ENCODE data around the gene CX3CR1. TPM values are rescaled to one million over a fixed set of nuclear protein-coding genes. Genes with fewer than 3 reads are reported as not detected.

Gene CX3CR1
- total RNA-seq, 1 experiment from 2014 or later, result not detected

DNA sequence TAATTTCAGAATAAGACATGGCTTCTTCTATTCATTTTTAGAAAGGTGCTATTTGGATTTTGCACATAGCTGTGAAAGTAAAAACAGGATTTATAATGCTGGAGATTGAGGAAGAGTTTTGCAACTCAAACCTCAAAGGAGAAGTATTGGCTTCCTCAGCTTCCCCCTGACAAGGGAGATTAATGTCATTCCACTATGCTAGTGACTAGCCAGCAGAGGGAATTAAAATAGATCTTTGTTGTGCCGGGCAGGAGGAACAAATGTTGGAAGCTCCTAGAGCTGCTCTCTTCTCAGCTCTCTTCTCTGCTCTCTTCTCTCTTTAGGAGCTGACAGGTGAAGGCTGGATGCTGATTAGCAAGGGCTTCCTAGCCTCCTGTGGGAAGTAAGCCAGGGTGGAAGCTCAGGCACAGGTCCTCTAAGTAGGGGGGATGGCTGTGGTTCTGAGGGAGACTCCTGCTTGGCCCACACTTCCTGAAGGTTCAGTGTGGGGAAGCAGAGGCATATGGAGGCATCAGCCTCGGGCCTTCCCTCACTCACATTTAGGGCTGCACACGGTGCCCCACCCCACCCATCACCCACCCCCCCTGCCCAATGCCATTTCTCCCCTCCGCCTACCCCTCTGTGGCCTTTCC lies 29.6 kb downstream of the CX3CR1 start:
- ChIA-PET POLR2A (no interaction called here), CTCF (interaction anchor here (0.6 to 2.6 kb wide), 3 partner anchors 38 to 59 kb away, joined by 3 to 14 read pairs (median 4); no protein-coding TSS in a partner anchor)
- intact Hi-C loops (cut with micrococcal nuclease), result no loop called here
- no peaks in the 10 kb centered on the region for H3K9me3 Mint-ChIP-seq (ENCODE audit: unreplicated experiment)
- TF ChIP-seq, protein P1, sequence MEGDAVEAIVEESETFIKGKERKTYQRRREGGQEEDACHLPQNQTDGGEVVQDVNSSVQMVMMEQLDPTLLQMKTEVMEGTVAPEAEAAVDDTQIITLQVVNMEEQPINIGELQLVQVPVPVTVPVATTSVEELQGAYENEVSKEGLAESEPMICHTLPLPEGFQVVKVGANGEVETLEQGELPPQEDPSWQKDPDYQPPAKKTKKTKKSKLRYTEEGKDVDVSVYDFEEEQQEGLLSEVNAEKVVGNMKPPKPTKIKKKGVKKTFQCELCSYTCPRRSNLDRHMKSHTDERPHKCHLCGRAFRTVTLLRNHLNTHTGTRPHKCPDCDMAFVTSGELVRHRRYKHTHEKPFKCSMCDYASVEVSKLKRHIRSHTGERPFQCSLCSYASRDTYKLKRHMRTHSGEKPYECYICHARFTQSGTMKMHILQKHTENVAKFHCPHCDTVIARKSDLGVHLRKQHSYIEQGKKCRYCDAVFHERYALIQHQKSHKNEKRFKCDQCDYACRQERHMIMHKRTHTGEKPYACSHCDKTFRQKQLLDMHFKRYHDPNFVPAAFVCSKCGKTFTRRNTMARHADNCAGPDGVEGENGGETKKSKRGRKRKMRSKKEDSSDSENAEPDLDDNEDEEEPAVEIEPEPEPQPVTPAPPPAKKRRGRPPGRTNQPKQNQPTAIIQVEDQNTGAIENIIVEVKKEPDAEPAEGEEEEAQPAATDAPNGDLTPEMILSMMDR (IDR thresholded peaks at IDR 0.05; ENCODE audit: unreplicated experiment), result no peak
- BruUV-seq (replicated peaks), result no TSS peak
- DNase-seq (ENCODE audit: unreplicated experiment), result no peak
- H3K4me3 Mint-ChIP-seq (ENCODE audit: unreplicated experiment), result no peak overlapping the region
- H3K4me1 Mint-ChIP-seq (ENCODE audit: insufficient read depth, unreplicated experiment), result peaks cover 4% of the 10 kb centered on the region
- peaks cover 45% of the 10 kb centered on the region for H3K27me3 Mint-ChIP-seq (ENCODE audit: insufficient read depth, unreplicated experiment)
- H3K27ac Mint-ChIP-seq (ENCODE audit: low read depth, unreplicated experiment), result no peak overlapping the region
- no peaks in the 10 kb centered on the region for H3K36me3 Mint-ChIP-seq (ENCODE audit: insufficient read depth, unreplicated experiment)

DNA sequence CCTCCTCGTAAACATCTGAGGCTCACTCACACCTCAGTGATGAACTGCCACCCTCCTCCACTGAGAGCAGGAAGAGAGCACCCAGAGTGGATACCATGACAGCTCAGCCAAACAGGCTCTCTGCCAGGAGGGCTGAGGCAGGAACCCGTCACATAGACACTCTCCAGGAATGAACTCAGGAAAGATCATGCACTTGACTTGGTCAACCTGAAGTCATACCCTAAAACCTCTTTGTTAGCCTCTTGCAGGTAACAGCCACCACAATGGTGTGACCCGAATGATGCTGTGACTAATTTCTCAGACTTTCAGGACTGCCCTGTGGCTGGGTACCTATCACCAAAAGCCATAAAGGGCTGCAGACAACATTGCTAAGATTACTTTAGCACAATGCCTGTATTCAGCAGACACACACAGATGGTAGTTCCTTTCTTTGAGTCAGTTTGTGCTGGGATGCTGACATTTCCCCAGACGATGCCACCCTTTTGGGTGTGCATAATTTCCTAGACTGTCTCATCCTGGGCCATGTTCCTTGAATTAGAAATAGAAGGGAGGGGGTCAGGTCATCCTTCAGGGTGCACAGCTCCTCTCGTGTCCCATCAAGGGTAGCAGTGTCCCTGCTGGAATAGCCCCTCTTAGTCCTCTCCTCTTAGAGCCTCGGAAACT lies 30.3 kb downstream of the CX3CR1 start:
- BruUV-seq (replicated peaks), result no TSS peak
- ChIA-PET CTCF (interaction anchor here (0.8 to 2.6 kb wide), 2 partner anchors 39 to 42 kb away, joined by 3 to 14 read pairs; no protein-coding TSS in a partner anchor), POLR2A (no interaction called here)
- H3K4me3 Mint-ChIP-seq (ENCODE audit: unreplicated experiment), result no peak overlapping the region
- H3K27me3 Mint-ChIP-seq (ENCODE audit: insufficient read depth, unreplicated experiment), result peaks cover 45% of the 10 kb centered on the region
- H3K36me3 Mint-ChIP-seq (ENCODE audit: insufficient read depth, unreplicated experiment), result no peaks in the 10 kb centered on the region
- no peak overlapping the region for H3K27ac Mint-ChIP-seq (ENCODE audit: low read depth, unreplicated experiment)
- intact Hi-C loops (cut with micrococcal nuclease), result no loop called here
- TF ChIP-seq, protein P1 (IDR thresholded peaks at IDR 0.05; ENCODE audit: unreplicated experiment), result no peak
- no peaks in the 10 kb centered on the region for H3K9me3 Mint-ChIP-seq (ENCODE audit: unreplicated experiment)
- H3K4me1 Mint-ChIP-seq (ENCODE audit: insufficient read depth, unreplicated experiment), result no peaks in the 10 kb centered on the region
- DNase-seq (ENCODE audit: unreplicated experiment), result peak; percentile 21

DNA sequence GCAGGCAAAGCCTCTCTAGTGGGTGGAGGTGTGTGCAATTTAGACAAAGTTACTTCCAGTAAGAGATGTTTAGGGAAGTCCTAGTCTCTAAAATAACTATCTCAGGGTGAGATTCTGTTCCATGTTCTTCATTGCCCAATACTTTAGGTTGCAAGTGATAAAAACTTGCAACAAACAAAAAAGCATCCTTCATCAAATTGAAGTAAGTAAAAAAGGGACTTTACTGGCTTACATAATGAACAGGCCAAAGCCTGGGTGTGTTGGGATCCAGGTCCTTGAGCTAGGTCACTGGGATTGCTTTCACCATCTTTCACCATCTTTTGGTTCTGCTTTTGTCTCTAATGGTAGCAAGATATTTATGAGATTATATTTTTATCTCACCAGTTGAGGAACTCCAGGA lies 38.3 kb downstream of the CX3CR1 start:
- H3K36me3 Mint-ChIP-seq (ENCODE audit: insufficient read depth, unreplicated experiment), result no peaks in the 10 kb centered on the region
- intact Hi-C loops (cut with micrococcal nuclease), result no loop called here
- peaks cover 50% of the 10 kb centered on the region for H3K27me3 Mint-ChIP-seq (ENCODE audit: insufficient read depth, unreplicated experiment)
- ChIA-PET CTCF (interaction anchor here (0.9 to 1.6 kb wide), 4 partner anchors 47 to 115 kb away, joined by 3 to 8 read pairs (median 6); no protein-coding TSS in a partner anchor), POLR2A (no interaction called here)
- H3K4me1 Mint-ChIP-seq (ENCODE audit: insufficient read depth, unreplicated experiment), result peaks cover 6% of the 10 kb centered on the region
- no peak overlapping the region for H3K4me3 Mint-ChIP-seq (ENCODE audit: unreplicated experiment)
- TF ChIP-seq, protein P1 (IDR thresholded peaks at IDR 0.05; ENCODE audit: unreplicated experiment), result no peak
- H3K27ac Mint-ChIP-seq (ENCODE audit: low read depth, unreplicated experiment), result no peak overlapping the region
- H3K9me3 Mint-ChIP-seq (ENCODE audit: unreplicated experiment), result no peaks in the 10 kb centered on the region
- BruUV-seq (replicated peaks), result no TSS peak
- DNase-seq (ENCODE audit: unreplicated experiment), result no peak

DNA sequence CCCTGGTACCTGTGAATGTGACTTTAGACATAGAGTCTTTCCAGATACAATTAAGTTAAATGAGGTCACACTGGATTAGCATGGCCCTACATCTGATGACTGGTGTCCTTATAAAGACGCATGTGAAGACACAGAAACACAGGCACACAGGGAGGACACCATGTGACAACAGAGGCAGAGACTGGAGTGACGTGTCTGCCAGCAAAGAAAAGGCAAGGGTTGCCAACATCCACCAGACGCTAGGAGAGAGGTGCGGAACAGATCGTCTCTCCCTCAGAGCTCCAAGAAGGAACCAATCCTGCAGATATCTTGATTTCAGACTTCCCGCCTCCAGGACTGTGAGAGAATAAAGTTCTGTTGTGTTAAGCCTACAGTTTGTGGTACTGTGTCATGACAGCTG lies 42.8 kb downstream of the CX3CR1 start:
- Mint-ChIP-seq H3K4me1 (ENCODE audit: insufficient read depth, unreplicated experiment) (no peaks in the 10 kb centered on the region), H3K9me3 (ENCODE audit: unreplicated experiment) (no peaks in the 10 kb centered on the region), H3K4me3 (ENCODE audit: unreplicated experiment) (no peak overlapping the region), H3K36me3 (ENCODE audit: insufficient read depth, unreplicated experiment) (no peaks in the 10 kb centered on the region), H3K27ac (ENCODE audit: low read depth, unreplicated experiment) (no peak overlapping the region), H3K27me3 (ENCODE audit: insufficient read depth, unreplicated experiment) (peaks cover 69% of the 10 kb centered on the region)
- TF ChIP-seq, protein P1 (IDR thresholded peaks at IDR 0.05; ENCODE audit: unreplicated experiment), result no peak
- no TSS peak for BruUV-seq (replicated peaks)
- no peak for DNase-seq (ENCODE audit: unreplicated experiment)
- intact Hi-C loops (cut with micrococcal nuclease), result no loop called here
- ChIA-PET POLR2A (interaction anchor here (1.4 kb wide), 1 partner anchor 11 kb away, joined by 3 read pairs; no protein-coding TSS in a partner anchor), CTCF (interaction anchor here (0.7 to 1.6 kb wide), 4 partner anchors 24 to 1497 kb away, joined by 3 to 7 read pairs (median 3); no protein-coding TSS in a partner anchor)

Data from MCF 10A (cell line).